Brain microvascular endothelial cell (primary cell): Measurements from ENCODE around the gene TMPRSS6.

ENCODE experiments used
- DNase-seq: peaks from one replicate; pipeline ENCODE4 v3.0.0-alpha.2; 2020
- H3K27ac ChIP-seq: fragments of 250-450 bp; sonication (Bioruptor Pico); 2 replicates; pipeline ENCODE4 v1.5.1; 2020; ENCODE audit warnings: mild to moderate bottlenecking, moderate library complexity
- H3K27me3 ChIP-seq: fragments of 250-450 bp; sonication (Bioruptor Pico); replicated peaks from 2 replicates; pipeline ENCODE4 v1.5.1; 2020; ENCODE audit warnings: mild to moderate bottlenecking
- H3K36me3 ChIP-seq: fragments of 250-450 bp; sonication (Bioruptor Pico); replicated peaks from 2 replicates; pipeline ENCODE4 v1.5.1; 2020; ENCODE audit warnings: mild to moderate bottlenecking
- H3K4me3 ChIP-seq: 2 replicates; pipeline ENCODE4 v1.5.1; 2011; ENCODE audit warnings: low read depth, mild to moderate bottlenecking, control low read depth, low read length, moderate library complexity
- CTCF ChIP-seq: IDR thresholded peaks from 2 replicates; pipeline ENCODE4 v1.5.1; 2011; ENCODE audit warnings: low read depth, mild to moderate bottlenecking, moderate library complexity, low read length, control low read depth, inconsistent platforms; ENCODE audit errors: missing control alignments
- in situ Hi-C: cut with HindIII; loops from 2 replicates; pipeline ENCODE4 v1.10.0; 2017; ENCODE audit warnings: low sequenced_read_pairs, low pct_ligation_motif_present

TMPRSS6 gene

GRCh38 chr22:37026325-37026724 lies 83.2 kb downstream of the TMPRSS6 start:
- TF ChIP-seq CTCF, result no peak
- in situ Hi-C loops, result no loop called here
- H3K27ac ChIP-seq, result no peak overlapping the region
- no peak overlapping the region for H3K4me3 ChIP-seq
- no peaks in the 10 kb centered on the region for H3K27me3 ChIP-seq
- DNase-seq, result no peak
- peaks cover 38% of the 10 kb centered on the region for H3K36me3 ChIP-seq

DNA sequence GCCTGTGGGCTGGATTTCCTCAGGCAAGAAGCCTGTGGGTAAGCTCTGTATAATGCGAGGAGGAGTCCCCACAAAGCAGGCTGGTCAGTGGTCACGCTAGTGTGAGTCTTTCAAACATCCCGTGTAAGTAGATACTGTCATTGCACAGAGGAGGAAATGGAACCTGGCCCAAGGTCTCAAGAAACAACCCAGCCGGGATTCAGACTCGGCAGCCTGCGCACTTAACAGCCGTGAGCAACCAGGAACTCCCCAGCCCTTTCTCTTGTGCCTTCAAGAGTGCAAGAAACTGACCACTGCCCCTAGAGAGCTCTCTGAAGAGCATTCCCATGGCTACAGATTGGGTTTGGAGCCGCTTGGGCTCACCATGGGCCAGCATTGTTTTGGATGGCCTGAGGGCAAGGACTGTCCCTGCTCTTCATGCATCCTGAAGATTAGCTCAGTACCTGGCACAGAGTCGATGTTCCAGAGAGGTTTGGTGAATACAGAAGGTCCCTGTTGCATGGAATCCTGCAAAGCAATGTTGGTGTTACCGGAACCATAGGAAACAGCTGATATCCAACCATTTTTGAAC lies 83.9 kb downstream of the TMPRSS6 start:
- Histone ChIP-seq H3K27me3 (no peaks in the 10 kb centered on the region), H3K36me3 (peaks cover 38% of the 10 kb centered on the region), H3K27ac (no peak overlapping the region), H3K4me3 (no peak overlapping the region)
- in situ Hi-C loops, result no loop called here
- TF ChIP-seq CTCF, result no peak
- no peak for DNase-seq

- H3K36me3 ChIP-seq, result peaks cover 38% of the 10 kb centered on the region
- H3K4me3 ChIP-seq, result no peak overlapping the region
- H3K27ac ChIP-seq, result no peak overlapping the region
- H3K27me3 ChIP-seq, result no peaks in the 10 kb centered on the region
- no peak for DNase-seq
- TF ChIP-seq CTCF, result no peak
- in situ Hi-C loops, result no loop called here
These were observed 85.0 kb downstream of the TMPRSS6 start for GRCh38 chr22:37024339-37025157.

GRCh38 chr22:37023743-37024338 lies 85.7 kb downstream of the TMPRSS6 start:
- TF ChIP-seq CTCF, result no peak
- no peak overlapping the region for H3K4me3 ChIP-seq
- peaks cover 33% of the 10 kb centered on the region for H3K36me3 ChIP-seq
- no peak overlapping the region for H3K27ac ChIP-seq
- no peak for DNase-seq
- in situ Hi-C loops, result no loop called here
- H3K27me3 ChIP-seq, result no peaks in the 10 kb centered on the region

- in situ Hi-C loops, result no loop called here
- Histone ChIP-seq H3K4me3 (no peak overlapping the region), H3K27me3 (no peaks in the 10 kb centered on the region), H3K27ac (no peak overlapping the region), H3K36me3 (peaks cover 32% of the 10 kb centered on the region)
- no peak for DNase-seq
- TF ChIP-seq CTCF, result no peak
These were observed 86.8 kb downstream of the TMPRSS6 start for GRCh38 chr22:37022483-37023337.
